Left lung (tissue), 10 donors: ENCODE data around the gene EXT2. TPM values are rescaled to one million over a fixed set of nuclear protein-coding genes. Genes with fewer than 3 reads are reported as not detected.

ENCODE experiments used
- ATAC-seq: fragments of 200-7000 bp; cut with Tn5 transposase; one replicate; pipeline ENCODE4 v1.9.1; 2020; ENCODE audit warnings: moderate library complexity
- DNase-seq, 4 donors: peaks; one replicate each; pipeline ENCODE4 v3.0.0-alpha.2; 2013 to 2020
- H3K27ac ChIP-seq, 2 donors: fragments of 200-600 bp; sonication (generic) in 1 of 2; one replicate each; pipeline versions ENCODE4 v1.5.0 to v1.8.0; 2020 to 2021
- H3K27me3 ChIP-seq, 2 donors: fragments of 200-600 bp; sonication (generic) in 1 of 2; one replicate each; pipeline versions ENCODE4 v1.5.0 to v1.8.0; 2020 to 2021
- H3K36me3 ChIP-seq, 2 donors: fragments of 200-600 bp; sonication (generic) in 1 of 2; one replicate each; pipeline versions ENCODE4 v1.5.0 to v1.8.0; 2020 to 2021
- H3K4me1 ChIP-seq, 2 donors: fragments of 200-600 bp; one replicate each; pipeline ENCODE4 v1.8.0; 2021
- H3K4me3 ChIP-seq, 2 donors: fragments of 200-600 bp; sonication (generic) in 1 of 2; one replicate each; pipeline versions ENCODE4 v1.5.0 to v1.8.0; 2020 to 2021; ENCODE audit warnings: mild to moderate bottlenecking in 1 of 2
- H3K9me3 ChIP-seq, 2 donors: fragments of 200-600 bp; sonication (generic) in 1 of 2; one replicate each; pipeline versions ENCODE4 v1.5.0 to v1.8.0; 2020 to 2021
- intact Hi-C, 2 donors: fragments of 100-400 bp; cut with DNase I; formaldehyde crosslinking; loops; one replicate each; pipeline versions ENCODE4 v1.11.2 to v1.14.2; 2022
- polyA plus RNA-seq, 6 donors: library from polyadenylated mRNA; unstranded; fragments of 120-200 nt; gene quantifications; one replicate each; pipeline ENCODE4 v1.2.1, GENCODE V29; 2013; ENCODE audit not compliant: insufficient read length in 6 of 6
- total RNA-seq, 2 donors: library from RNA; stranded (reverse); fragmentation: NEBNext Ultra II Directional; extraction: Animal tissue kit (Norgen Biotek cat#: 25700); gene quantifications; one replicate each; pipeline ENCODE4 v1.2.1, GENCODE V29; 2021
- TF ChIP-seq, protein P1 (sequence below), 2 donors: fragments of 200-600 bp; sonication (generic) in 1 of 2; IDR thresholded peaks; one replicate each; pipeline versions ENCODE4 v1.5.0 to v1.8.0; 2021; ENCODE audit warnings: antibody characterized with exemption in 2 of 2
- donor health status: DM: no; HTN: yes; CAD: no.
- donor health status: DM: no; HTN: no; CAD: no.

Gene EXT2
- total and polyA plus RNA-seq, 8 donors = 56.4 to 85.0 (median 76.8) TPM

DNA sequence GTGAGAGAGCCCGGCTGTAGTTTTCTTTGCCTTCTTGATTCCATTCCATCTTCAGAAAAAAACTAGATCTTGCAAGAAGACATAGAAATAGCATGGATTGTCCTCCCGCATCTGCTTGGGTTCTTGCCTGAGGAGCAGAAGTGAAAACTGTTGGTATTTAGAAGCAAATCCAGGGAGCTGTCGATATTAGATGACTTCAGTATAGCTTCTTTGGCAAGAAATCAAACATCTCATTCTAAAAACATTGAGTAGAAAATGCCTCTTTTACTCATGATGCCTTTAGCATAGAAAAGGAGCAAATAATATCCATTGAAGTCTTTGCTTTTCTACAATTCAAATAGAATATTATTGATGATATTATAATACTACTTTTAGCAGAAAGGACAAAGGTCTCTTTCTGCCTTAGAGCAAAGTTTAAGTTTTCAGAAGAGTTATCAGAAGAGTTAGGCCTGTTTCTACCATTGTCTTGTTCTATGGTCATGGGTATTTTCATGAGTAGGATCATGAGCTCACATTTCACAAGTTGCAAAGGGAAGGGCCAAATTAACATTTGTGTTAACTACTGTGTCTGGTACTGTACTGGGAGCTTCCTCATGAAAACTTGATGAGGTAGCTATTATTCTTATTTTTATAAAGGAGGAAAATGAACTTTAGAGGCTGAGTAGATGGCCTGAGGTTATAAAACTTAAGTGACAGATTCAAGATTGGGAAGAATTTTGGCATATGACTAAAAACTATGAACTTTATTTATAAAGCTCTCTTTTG lies 49.7 kb downstream of the EXT2 start:
- Histone ChIP-seq H3K27ac (no peak overlapping the region), H3K9me3 (no peaks in the 10 kb centered on the region), H3K4me1 (peaks cover 0 to 7% of the 10 kb centered on the region in 2 donors), H3K27me3 (no peaks in the 10 kb centered on the region), H3K4me3 (no peak overlapping the region), H3K36me3 (peaks cover 0 to 16% of the 10 kb centered on the region in 2 donors)
- DNase-seq (no peak), ATAC-seq (no peak)
- intact Hi-C loops = no loop called here
- TF ChIP-seq, protein P1, sequence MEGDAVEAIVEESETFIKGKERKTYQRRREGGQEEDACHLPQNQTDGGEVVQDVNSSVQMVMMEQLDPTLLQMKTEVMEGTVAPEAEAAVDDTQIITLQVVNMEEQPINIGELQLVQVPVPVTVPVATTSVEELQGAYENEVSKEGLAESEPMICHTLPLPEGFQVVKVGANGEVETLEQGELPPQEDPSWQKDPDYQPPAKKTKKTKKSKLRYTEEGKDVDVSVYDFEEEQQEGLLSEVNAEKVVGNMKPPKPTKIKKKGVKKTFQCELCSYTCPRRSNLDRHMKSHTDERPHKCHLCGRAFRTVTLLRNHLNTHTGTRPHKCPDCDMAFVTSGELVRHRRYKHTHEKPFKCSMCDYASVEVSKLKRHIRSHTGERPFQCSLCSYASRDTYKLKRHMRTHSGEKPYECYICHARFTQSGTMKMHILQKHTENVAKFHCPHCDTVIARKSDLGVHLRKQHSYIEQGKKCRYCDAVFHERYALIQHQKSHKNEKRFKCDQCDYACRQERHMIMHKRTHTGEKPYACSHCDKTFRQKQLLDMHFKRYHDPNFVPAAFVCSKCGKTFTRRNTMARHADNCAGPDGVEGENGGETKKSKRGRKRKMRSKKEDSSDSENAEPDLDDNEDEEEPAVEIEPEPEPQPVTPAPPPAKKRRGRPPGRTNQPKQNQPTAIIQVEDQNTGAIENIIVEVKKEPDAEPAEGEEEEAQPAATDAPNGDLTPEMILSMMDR (IDR thresholded peaks at IDR 0.05) = no peak

DNA sequence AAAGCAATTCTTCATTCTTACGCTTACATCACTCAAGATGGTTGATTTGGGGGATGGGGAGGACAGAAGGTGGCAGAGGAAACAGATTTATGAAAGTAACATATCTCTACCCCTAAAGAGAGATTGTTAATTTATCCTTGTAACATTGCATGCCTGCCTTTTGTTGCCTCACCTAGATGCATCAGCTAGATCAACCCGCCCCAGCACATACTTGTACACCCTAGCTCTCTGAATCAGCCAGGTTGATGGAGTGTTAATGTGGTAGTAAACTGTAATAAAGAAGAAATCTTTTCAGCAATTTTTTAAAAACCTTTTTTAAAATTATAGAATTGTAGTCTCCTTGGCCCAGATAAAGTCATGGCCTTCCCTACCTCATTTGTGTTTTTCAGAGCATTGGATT lies 51.5 kb downstream of the EXT2 start:
- Histone ChIP-seq H3K9me3 (no peaks in the 10 kb centered on the region), H3K4me1 (peaks cover 0 to 7% of the 10 kb centered on the region in 2 donors), H3K27me3 (no peaks in the 10 kb centered on the region), H3K4me3 (no peak overlapping the region), H3K27ac (no peak overlapping the region), H3K36me3 (peaks cover 0 to 21% of the 10 kb centered on the region in 2 donors)
- TF ChIP-seq, protein P1 (IDR thresholded peaks at IDR 0.05) = no peak
- ATAC-seq (no peak), DNase-seq (no peak)
- intact Hi-C loops = no loop called here

DNA sequence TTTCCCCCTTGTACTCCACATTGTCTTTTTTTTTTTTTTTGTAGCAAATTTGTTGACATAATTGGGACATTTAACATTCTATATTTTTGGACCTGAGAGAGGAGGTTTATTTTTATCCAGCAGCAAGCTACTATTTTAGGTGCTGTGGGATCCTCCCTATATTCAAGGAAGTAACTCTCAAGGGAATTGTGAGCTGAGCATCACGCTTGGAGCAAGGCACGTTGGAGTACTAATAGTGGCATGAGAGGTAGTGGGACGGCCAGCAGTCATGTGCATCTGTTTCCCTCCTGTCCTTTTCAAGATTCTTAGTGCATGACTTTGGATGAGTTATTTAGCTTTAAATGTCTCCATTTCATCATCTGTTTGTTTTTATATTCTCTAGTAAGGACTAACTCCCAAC lies 52.3 kb downstream of the EXT2 start:
- TF ChIP-seq, protein P1 (IDR thresholded peaks at IDR 0.05) = no peak
- H3K27me3 ChIP-seq = no peaks in the 10 kb centered on the region
- no peak overlapping the region for H3K27ac ChIP-seq
- DNase-seq = no peak
- H3K9me3 ChIP-seq = no peaks in the 10 kb centered on the region
- intact Hi-C loops = no loop called here
- H3K4me3 ChIP-seq = no peak overlapping the region
- ATAC-seq = no peak
- H3K36me3 ChIP-seq = peaks cover 0 to 25% of the 10 kb centered on the region in 2 donors
- peaks cover 0 to 7% of the 10 kb centered on the region in 2 donors for H3K4me1 ChIP-seq

DNA sequence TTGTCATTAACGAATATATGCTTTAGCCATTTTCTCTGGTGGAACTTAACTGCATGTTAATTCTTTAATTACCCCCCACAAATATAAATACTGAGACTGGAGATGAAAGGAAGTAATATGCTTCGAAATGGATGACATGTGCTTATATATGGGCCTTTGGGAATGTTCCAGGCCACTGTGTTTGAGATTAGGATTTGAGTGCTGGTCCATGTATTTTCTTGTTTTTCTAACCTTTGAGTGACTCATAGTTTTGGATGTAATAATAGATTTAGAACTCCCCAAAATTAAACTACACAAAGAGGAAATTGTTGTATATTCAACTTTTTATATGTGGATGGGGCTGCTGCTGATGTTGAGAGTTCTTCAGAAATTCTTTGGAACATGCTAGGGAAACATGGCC lies 54.2 kb downstream of the EXT2 start:
- TF ChIP-seq, protein P1 (IDR thresholded peaks at IDR 0.05) = no peak
- Histone ChIP-seq H3K27me3 (no peaks in the 10 kb centered on the region), H3K9me3 (no peaks in the 10 kb centered on the region), H3K27ac (no peak overlapping the region), H3K4me1 (peaks cover 0 to 2% of the 10 kb centered on the region in 2 donors), H3K4me3 (no peak overlapping the region), H3K36me3 (peaks cover 0 to 25% of the 10 kb centered on the region in 2 donors)
- intact Hi-C loops = no loop called here
- no peak for DNase-seq
- ATAC-seq = no peak

DNA sequence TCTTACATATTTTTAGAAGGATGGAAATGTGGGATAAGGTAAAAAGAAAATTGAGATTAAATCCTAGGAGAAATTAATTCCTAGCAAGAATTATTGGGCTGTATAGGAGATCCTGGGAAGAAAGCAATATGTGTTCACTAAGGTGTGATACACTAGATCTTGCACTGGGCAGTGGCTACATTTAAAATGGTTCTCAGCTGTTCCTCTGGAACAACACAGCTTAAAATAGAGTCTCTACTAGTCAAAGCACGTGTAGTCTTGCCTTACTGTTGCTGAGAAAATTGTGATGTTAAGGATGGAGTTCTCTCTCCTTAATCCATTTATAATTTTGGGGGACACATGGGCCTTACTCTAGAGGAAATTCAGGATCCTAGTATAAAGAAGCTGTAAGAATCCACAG lies 54.9 kb downstream of the EXT2 start:
- H3K4me3 ChIP-seq = no peak overlapping the region
- TF ChIP-seq, protein P1 (IDR thresholded peaks at IDR 0.05) = no peak
- H3K27ac ChIP-seq = no peak overlapping the region
- H3K27me3 ChIP-seq = no peaks in the 10 kb centered on the region
- ATAC-seq = no peak
- H3K9me3 ChIP-seq = no peaks in the 10 kb centered on the region
- intact Hi-C loops = no loop called here
- no peaks in the 10 kb centered on the region for H3K4me1 ChIP-seq
- H3K36me3 ChIP-seq = peaks cover 0 to 20% of the 10 kb centered on the region in 2 donors
- DNase-seq = no peak
